Hepatocyte (in vitro differentiated cells): ENCODE results near the gene ELAC2.

Experiments
- CTCF ChIP-seq: fragments of 200-600 bp; sonication (generic); IDR thresholded peaks from 2 replicates; pipeline ENCODE4 v1.5.1; 2016; ENCODE audit warnings: antibody characterized with exemption, mild to moderate bottlenecking; ENCODE audit not compliant: poor library complexity
- EZH2 ChIP-seq: fragments of 200-600 bp; sonication (generic); IDR thresholded peaks from 2 replicates; pipeline ENCODE4 v1.6.1; 2016; ENCODE audit warnings: antibody characterized with exemption, mild to moderate bottlenecking, borderline replicate concordance

- TF ChIP-seq CTCF = no peak
- no peak for TF ChIP-seq EZH2
Measured at GRCh38 chr17:12993631-12994030, 24.2 kb downstream of the ELAC2 start.
